CD1c-positive myeloid dendritic cell (primary cell): Measurements from ENCODE around the gene CCNY.

Experiments
- DNase-seq: peaks from one replicate; pipeline ENCODE4 v3.0.0-alpha.2; 2016; ENCODE audit errors: extremely low spot score

CCNY gene

GRCh38 chr10:35426657-35427056 lies 90.3 kb downstream of the CCNY start:
- no peak for DNase-seq

GRCh38 chr10:35427543-35427942 lies 91.2 kb downstream of the CCNY start:
- DNase-seq, result no peak

GRCh38 chr10:35428521-35428920 lies 92.2 kb downstream of the CCNY start:
- DNase-seq, result no peak

GRCh38 chr10:35432781-35433338 lies 96.6 kb downstream of the CCNY start:
- no peak for DNase-seq

- no peak for DNase-seq
Measured at GRCh38 chr10:35433851-35434426, 97.6 kb downstream of the CCNY start.

- no peak for DNase-seq
Measured at GRCh38 chr10:35434533-35434932, 98.2 kb downstream of the CCNY start.

- DNase-seq, result peak; percentile 62
Measured at GRCh38 chr10:35435824-35436223, 99.5 kb downstream of the CCNY start.

- no peak for DNase-seq
Measured at GRCh38 chr10:35437829-35438228, 101.5 kb downstream of the CCNY start.

- DNase-seq, result no peak
Measured at GRCh38 chr10:35438718-35439571, 102.6 kb downstream of the CCNY start.

GRCh38 chr10:35440016-35440415 lies 103.7 kb downstream of the CCNY start:
- no peak for DNase-seq

- DNase-seq, result no peak
Measured at GRCh38 chr10:35442028-35442427, 105.7 kb downstream of the CCNY start.

- no peak for DNase-seq
Measured at GRCh38 chr10:35442592-35442991, 106.3 kb downstream of the CCNY start.

- no peak for DNase-seq
Measured at GRCh38 chr10:35443858-35444257, 107.5 kb downstream of the CCNY start.

- DNase-seq, result no peak
Measured at GRCh38 chr10:35445150-35445884, 109.0 kb downstream of the CCNY start.

GRCh38 chr10:35446439-35446838 lies 110.1 kb downstream of the CCNY start:
- DNase-seq, result no peak

GRCh38 chr10:35447693-35448407 lies 111.5 kb downstream of the CCNY start:
- DNase-seq, result no peak

- peak; percentile 28 for DNase-seq
Measured at GRCh38 chr10:35448687-35449662, 112.7 kb downstream of the CCNY start.

- no peak for DNase-seq
Measured at GRCh38 chr10:35449944-35450343, 113.6 kb downstream of the CCNY start.

GRCh38 chr10:35451151-35452016 lies 115.1 kb downstream of the CCNY start:
- peak; percentile 86 for DNase-seq

GRCh38 chr10:35452171-35452570 lies 115.9 kb downstream of the CCNY start:
- DNase-seq, result peak; percentile 61
